Measurements from ENCODE around the gene ARHGEF12. TPM values are rescaled to one million over a fixed set of nuclear protein-coding genes. Genes with fewer than 3 reads are reported as not detected.

ARHGEF12 gene
- total and polyA plus RNA-seq, 10 of the 15 experiments (the other 5 are each of a cell fraction or from before 2014, with no cell fraction given), result 2.7 to 40.8 (median 20.9) TPM

DNA sequence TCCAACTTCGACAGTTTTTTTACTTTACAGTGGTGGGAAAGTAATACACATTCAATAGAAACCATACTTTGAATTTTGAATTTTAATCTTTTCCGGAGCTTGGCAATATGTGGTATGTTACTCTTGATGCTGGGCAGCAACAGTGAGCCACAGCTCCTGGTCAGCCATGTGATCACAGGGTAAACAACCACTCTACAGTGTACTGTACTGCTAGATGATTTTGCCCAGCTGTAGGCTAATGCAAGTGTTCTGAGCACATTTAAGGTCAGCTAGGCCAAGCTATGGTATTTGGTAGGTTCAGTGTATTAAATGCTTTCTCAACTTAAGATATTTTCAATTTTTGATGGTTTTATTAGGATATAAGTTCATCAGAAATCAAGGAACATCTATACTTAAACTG is 126.6 kb downstream of the ARHGEF12 start:
- Histone ChIP-seq H3K79me2 (ENCODE audit: control insufficient read depth, insufficient read depth, low read length) (no peaks in the 10 kb centered on the region), H3K4me1 (ENCODE audit: control insufficient read depth, insufficient read depth, low read length) (no peaks in the 10 kb centered on the region), H3K27ac (ENCODE audit: control insufficient read depth, insufficient read depth) (no peak overlapping the region), H2AFZ (ENCODE audit: control insufficient read depth, low read depth, low read length) (no peak overlapping the region), H3K27me3 (replicated peaks in 1 of 2; ENCODE audit: control insufficient read depth in 2 of 2, insufficient read depth in 2 of 2, low read length in 1 of 2) (no peaks in the 10 kb centered on the region), H3K36me3 (ENCODE audit: control insufficient read depth in 2 of 2, insufficient read depth in 2 of 2, low read length in 1 of 2) (peaks cover 4 to 15% of the 10 kb centered on the region in 2 experiments; a peak in 3 of 4 replicates), H3K9ac (ENCODE audit: control insufficient read depth, insufficient read depth, low read length) (no peak overlapping the region), H3K9me3 (replicated peaks; ENCODE audit: control insufficient read depth, insufficient read depth, low read length) (no peaks in the 10 kb centered on the region), H4K20me1 (ENCODE audit: control insufficient read depth, insufficient read depth) (no peaks in the 10 kb centered on the region), H3K4me2 (ENCODE audit: control insufficient read depth, insufficient read depth) (no peak overlapping the region), H3K4me3 (no peak overlapping the region)
- ChIA-PET SMC1A (ENCODE audit: uncharacterized antibody, unreplicated experiment) (interaction anchor here (0.6 to 3.1 kb wide), 4 partner anchors 37 to 172 kb away, joined by 4 to 10 read pairs (median 4); partner anchors contain the start of gene ARHGEF12), CTCF (interaction anchor here (0.7 to 1.2 kb wide), 2 partner anchors 130 to 448 kb away, joined by 3 to 5 read pairs; no protein-coding TSS in a partner anchor), RAD21 (ENCODE audit: unreplicated experiment) (no interaction called here), POLR2A (no interaction called here)
- FAIRE-seq (no peak), DNase-seq (ENCODE audit: low read depth, low spot score) (no peak), ATAC-seq (no peak)
- BruUV-seq (replicated peaks), result no TSS peak
- intact Hi-C loops (cut with micrococcal nuclease; ENCODE audit: unreplicated experiment) (no loop called here), in situ Hi-C loops (cut with MboI) (no loop called here)
- WGBS (ENCODE audit: insufficient coverage, insufficient replicate concordance, low lambda C conversion rate, missing lambda C conversion rate), result 98% methylated on average over 2 of the region's 2 CpGs
- TF ChIP-seq LARP7 (IDR thresholded peaks at IDR 0.05), result no peak
- TF ChIP-seq GATAD2B (conservative IDR thresholded peaks at IDR 0.05; ENCODE audit: low read depth), result no peak
- no peak for TF ChIP-seq BACH1 (IDR thresholded peaks at IDR 0.05; ENCODE audit: borderline replicate concordance)
- TF ChIP-seq TCF12 (IDR thresholded peaks at IDR 0.05; ENCODE audit: low read depth, low read length), result no peak
- TF ChIP-seq, protein P1, sequence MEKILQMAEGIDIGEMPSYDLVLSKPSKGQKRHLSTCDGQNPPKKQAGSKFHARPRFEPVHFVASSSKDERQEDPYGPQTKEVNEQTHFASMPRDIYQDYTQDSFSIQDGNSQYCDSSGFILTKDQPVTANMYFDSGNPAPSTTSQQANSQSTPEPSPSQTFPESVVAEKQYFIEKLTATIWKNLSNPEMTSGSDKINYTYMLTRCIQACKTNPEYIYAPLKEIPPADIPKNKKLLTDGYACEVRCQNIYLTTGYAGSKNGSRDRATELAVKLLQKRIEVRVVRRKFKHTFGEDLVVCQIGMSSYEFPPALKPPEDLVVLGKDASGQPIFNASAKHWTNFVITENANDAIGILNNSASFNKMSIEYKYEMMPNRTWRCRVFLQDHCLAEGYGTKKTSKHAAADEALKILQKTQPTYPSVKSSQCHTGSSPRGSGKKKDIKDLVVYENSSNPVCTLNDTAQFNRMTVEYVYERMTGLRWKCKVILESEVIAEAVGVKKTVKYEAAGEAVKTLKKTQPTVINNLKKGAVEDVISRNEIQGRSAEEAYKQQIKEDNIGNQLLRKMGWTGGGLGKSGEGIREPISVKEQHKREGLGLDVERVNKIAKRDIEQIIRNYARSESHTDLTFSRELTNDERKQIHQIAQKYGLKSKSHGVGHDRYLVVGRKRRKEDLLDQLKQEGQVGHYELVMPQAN (conservative IDR thresholded peaks at IDR 0.05), result no peak
- no peak for TF ChIP-seq RCOR1 (conservative IDR thresholded peaks at IDR 0.05; ENCODE audit: low read depth, low read length)
- TF ChIP-seq CBFB (IDR thresholded peaks at IDR 0.05; ENCODE audit: low read depth), result no peak
- TF ChIP-seq ASH2L (IDR thresholded peaks at IDR 0.05; ENCODE audit: borderline replicate concordance, low read depth), result no peak
- TF ChIP-seq NBN (IDR thresholded peaks at IDR 0.05), result no peak
- no peak for TF ChIP-seq ATF7 (IDR thresholded peaks at IDR 0.05; ENCODE audit: low read depth)
- TF ChIP-seq HDAC2 (IDR thresholded peaks at IDR 0.05), result no peak
- no peak for TF ChIP-seq STAT3 (IDR thresholded peaks at IDR 0.05; ENCODE audit: low read depth, low read length)
- no peak for TF ChIP-seq NFYA (IDR thresholded peaks at IDR 0.05; ENCODE audit: borderline replicate concordance, low read depth, low read length)
- no peak for TF ChIP-seq JUND (IDR thresholded peaks at IDR 0.05; ENCODE audit: low read depth, low read length)
- TF ChIP-seq JUNB (IDR thresholded peaks at IDR 0.05), result no peak
- no peak for TF ChIP-seq PAX8 (IDR thresholded peaks at IDR 0.05)
- TF ChIP-seq POLR2AphosphoS5 (IDR thresholded peaks at IDR 0.05; ENCODE audit: low read length), result no peak
- TF ChIP-seq TAF1 (IDR thresholded peaks at IDR 0.05; ENCODE audit: borderline replicate concordance, low read depth, low read length), result no peak
